HG03139 (cell line): ENCODE measurements around the gene PLEKHH3.
"Not testable (repeated sequence)": the region's sequence is repeated elsewhere in the genome, so short reads cannot be mapped to it uniquely, and the experiment has no call there.

Experiments
- ATAC-seq: cut with Tn5 transposase; IDR thresholded peaks from one replicate; pipeline ENCODE4 v1.9.1; 2021; ENCODE audit not compliant: unreplicated experiment

The PLEKHH3 gene

DNA sequence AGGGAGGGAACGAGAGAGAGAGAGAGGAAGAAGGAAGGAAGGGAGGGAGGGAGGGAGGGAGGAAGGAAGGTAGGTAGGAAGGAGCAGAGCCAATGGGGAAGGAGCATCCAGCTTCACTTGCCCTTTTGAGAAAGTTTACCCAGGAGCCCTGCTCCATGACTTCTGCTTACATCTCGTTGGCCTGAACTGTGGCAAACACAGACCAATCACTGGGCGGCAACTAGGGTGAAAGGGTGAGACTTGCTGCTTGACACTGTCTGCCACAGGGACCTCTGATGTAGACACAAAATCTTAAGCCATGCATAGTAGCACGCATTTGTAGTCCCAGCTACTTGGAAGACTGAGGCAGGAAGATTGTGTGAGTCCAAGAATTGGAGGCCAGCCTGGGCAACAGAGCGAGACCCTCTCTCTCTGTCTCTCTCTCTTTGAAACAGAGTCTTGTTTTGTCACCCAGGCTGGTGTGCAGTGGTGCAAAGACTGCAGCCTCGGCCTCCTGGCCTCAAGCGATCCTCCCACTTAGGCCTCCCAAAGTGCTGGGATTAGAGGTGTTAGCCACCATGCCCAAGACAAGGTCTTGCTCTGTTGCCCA, 37.2 kb downstream of the PLEKHH3 start:
- no peak for ATAC-seq

DNA sequence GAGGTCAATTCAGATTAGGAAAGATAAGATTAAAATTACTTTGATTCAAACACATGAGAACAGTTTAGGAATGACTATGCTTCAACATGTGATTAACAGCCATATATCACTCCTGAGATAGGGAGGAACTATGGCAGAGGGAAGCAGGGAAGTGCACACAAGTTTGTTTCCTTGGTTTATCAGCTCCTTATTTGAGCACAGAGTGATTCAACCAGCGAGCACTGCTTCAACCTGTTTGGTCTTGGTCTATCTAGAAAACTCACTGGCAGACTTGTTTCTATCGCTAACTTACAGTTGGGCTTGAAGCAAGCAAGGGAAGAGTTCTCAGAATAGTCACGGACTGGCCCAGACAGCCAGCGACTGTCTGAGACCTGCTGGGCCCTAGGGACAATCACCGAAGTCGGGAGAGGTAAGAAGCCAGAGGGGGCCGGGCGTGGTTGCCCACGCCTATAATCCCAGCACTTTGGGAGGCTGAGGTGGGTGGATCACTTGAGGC, 43.8 kb downstream of the PLEKHH3 start:
- ATAC-seq: no peak

DNA sequence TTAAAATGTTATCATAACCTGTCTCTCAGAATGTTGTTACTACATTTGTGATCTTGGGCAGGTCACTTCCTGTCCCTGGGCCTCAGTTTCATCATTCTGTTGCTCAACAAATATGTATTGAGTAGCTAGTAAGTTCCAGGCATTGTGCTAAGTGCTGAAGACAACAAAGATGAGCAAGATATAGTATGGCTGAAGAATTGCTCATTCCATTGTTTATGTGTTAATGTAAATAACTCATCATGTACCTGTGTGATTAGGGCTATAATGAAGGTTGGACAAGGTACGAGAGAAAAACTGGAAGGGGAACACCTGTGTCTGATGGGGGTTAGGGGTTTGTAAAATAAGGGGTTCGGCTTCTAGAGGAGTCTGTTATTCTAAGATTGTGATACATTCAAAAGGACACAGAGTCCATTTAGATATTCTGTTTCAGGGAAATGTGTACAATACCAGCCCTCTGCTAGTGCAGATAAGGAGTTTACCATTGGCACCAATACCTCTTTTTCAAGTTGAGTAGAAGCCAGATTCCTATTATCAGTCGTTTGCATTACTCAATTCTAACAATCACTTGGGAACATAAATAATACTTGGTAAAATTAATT, 47.3 kb downstream of the PLEKHH3 start:
- no peak for ATAC-seq

DNA sequence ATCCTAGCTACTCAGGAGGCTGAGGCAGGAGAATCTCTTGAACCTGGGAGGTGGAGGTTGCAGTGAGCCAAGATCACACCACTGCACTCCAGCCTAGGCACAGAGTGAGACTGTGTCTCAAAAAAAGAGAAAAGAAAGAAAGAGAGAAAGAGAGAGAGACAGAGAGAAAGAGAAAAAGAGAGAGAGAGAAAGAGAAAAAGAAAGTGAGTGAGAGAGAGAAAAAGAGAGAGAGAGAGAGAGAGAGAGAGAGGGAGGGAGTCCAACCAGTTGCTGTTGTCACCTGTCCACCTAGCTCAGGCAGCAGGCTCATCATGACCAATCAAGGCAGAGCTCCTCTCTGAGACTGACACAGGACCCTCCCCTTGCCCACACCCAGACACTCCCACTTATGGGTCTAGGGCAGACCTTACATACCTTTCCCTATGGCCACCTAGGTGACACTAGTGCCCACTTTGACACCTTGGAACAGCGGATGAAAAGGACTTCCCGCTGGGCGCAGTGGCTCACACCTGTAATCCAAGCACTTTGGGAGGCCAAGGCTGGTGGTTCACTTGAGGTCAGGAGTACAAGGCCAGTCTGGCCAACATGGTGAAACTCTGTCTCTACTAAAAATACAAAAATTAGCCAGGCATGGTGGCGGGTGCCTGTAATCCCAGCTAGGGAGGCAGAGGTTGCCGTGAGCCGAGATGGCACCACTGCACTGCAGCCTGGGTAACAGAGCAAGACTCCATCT, 49.6 kb downstream of the PLEKHH3 start:
- not testable (repeated sequence) for ATAC-seq

DNA sequence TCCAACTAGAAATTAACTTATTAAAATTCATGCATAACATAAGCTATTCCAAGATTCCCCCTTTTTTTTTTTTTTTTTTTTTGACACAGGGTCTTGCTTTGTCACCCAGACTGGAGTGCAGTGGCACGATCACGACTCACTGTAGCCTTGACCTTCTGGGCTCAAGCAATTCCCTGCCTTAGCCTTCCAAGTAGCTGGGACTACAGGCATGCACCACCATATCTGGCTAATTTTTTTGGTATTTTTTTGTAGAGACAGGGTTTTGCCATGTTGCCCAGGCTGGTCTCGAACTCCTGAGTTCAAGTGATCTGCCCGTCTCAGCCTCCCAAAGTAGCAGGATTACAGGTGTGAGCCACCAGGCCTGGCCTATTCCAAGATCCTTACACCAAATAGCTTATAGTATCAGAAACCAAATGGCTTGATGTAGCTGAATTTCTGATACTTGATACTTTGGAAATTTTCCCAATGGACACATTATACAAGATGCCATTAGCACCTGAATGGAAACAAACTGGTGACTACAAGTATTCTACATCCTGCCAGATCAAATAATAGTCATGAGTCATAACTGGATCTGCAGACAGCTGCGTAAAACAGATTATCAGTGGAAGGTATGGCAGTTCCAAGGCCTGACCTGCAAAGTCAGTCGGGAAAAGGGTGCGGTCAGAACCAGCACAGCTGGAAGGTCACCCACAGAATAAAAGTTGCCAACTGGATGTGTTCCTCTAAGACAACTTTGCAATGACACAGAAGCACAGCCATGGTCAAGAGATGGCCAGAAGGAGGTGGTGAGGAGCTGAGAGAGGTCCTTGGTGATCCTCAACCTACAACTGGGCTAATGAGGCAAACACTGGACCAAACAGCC, 52.8 kb downstream of the PLEKHH3 start:
- no peak for ATAC-seq

DNA sequence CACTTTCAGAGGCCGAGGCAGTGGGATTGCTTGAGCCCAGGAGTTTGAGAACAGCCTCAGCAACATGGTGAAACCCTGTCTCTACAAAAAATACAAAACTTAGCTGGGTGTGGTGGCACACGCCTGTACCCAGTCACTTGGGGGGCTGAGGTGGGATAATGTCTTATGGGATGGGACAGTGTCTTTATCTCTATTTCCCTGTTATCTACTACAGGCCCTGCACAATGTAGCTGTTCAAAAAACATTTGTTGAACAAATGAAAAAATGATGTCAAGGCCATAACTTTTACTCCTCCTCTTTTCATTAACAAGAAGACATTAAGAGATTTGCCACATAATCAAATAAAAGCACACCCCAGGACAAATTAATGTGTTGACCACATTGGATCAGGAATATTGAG, 53.5 kb downstream of the PLEKHH3 start:
- ATAC-seq: no peak

DNA sequence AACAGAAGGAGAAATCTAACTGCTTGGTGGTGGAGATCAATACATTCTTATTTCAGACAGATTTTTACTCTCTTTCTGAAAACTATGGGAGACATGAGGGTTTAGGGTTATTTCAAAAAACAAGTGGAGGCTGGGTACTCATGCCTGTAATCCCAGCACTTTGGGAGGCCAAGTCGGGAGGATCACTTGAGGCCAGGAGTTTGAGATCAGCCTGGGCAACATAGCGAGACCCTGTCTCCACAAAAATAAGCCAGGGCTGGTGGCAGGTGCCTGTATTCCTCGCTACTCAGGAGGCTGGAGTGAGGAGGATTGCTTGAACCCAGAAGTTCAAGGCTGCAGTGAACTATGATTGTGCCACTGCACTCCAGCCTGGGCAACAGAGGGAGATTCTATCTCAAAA, 54.8 kb downstream of the PLEKHH3 start:
- not testable (repeated sequence) for ATAC-seq

DNA sequence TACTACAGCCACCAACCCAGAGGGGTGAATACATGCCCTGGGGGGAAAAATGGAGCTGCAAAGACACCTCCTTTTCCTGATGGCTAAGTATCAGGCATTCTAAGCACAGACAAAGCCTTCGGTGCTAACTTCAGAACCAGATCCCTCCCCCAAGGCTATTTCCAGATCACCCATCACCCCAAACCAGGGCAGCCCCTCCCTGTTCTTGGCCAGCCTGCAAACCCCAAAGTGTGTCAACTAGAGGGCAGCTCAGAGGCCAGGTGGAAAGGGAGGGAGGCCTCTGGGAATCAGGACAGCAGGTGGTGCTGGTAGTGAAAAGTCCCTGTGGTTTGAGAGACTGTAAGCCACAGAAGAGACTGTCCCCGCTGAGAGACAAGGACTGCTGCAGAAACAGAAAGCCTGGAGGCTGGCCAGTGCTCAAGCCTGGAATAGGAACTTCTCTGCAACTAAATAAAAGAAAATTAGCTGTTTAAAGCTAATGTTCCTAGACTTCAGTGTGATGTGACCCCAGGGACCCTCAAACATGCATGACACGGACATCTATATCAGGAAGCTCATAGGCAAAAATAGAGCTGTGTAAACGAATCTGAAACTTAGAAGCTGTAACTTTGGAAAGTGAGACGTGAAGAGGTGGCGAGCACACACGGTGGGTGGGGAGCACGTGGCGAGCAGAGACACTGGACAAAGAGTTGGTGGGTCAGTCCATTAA, 58.2 kb downstream of the PLEKHH3 start:
- peak; percentile 66 for ATAC-seq

DNA sequence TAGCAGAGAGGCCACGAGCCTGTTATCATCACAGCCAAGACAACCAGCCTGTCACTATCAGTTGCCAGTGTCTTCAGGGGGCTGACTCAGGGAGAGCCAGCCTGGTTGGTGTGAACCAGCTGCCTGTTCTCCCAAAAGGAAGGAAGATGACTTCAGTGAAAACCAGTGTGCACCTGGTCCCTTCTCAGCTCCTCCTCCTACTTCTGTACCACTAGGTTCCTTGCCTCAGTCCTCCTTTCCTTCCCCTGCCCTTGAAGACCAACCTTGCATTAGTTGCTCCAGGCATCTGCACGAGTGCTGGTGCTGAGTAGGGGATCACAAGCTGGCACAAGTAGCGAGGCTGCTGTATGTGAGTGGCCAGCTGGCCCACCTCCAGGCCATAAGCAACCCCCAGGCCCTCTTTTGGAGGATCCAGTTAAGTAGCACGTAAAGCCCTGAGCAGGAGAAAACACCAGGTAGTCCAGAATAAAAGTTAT, 58.8 kb downstream of the PLEKHH3 start:
- no peak for ATAC-seq
